GM12891 (cell line): Measurements from ENCODE around the gene TUSC2.
A peak's percentile ranks its signal among the peaks of the same experiment; 100 is the strongest.
"Not testable (repeated sequence)": the region's sequence is repeated elsewhere in the genome, so short reads cannot be mapped to it uniquely, and the experiment has no call there.

Experiments
- DNase-seq: peaks from one replicate; pipeline ENCODE4 v3.0.0; 2011; ENCODE audit warnings: low spot score; ENCODE audit not compliant: insufficient read length
- FAIRE-seq: peaks from 2 replicates; lab custom pipeline; 2011; peaks lifted over from hg19 to GRCh38; lab: Jason Lieb, UNC
- PAX5 ChIP-seq: IDR thresholded peaks from 2 replicates; pipeline ENCODE4 v1.6.1; 2011; ENCODE audit warnings: low read length, moderate library complexity, mild to moderate bottlenecking; ENCODE audit not compliant: insufficient read depth, severe bottlenecking
- POLR2A ChIP-seq: IDR thresholded peaks from 2 replicates; pipeline ENCODE4 v1.6.1; 2011; ENCODE audit warnings: low read depth, low read length, control low read depth
- POLR2AphosphoS5 ChIP-seq: IDR thresholded peaks from 2 replicates; pipeline ENCODE4 v1.6.1; 2011; ENCODE audit warnings: low read depth, low read length, control low read depth
- POU2F2 ChIP-seq: IDR thresholded peaks from 2 replicates; pipeline ENCODE4 v1.6.1; 2011; ENCODE audit warnings: low read depth, mild to moderate bottlenecking, control low read depth, low read length, moderate library complexity
- SPI1 ChIP-seq: IDR thresholded peaks from 2 replicates; pipeline ENCODE4 v1.6.1; 2011; ENCODE audit warnings: low read depth, low read length, control low read depth
- TAF1 ChIP-seq: IDR thresholded peaks from 2 replicates; pipeline ENCODE4 v1.6.1; 2011; ENCODE audit warnings: low read depth, low read length, control low read depth

Gene TUSC2

DNA sequence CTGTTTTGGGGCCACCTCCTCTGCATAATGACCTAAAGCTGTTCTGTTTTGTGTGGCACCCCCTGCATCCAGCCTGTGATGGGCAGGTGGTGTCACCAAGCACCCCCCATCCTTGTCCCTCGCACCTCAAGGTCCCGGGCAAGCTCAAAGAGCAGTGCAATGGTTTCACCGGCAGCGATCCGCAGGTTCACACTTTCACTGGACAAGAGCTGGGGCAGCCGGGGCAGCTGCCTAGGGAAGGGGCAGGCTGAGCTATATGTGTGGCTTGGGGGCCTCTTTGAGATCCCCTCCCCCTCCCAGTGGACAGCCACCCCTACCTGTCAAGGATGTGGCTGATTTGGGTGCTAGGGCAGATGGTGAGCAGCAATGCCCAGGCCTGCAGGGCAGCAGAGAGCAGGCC is 38.9 kb downstream of the TUSC2 start:
- TF ChIP-seq POU2F2 (no peak), POLR2A (no peak), SPI1 (no peak), PAX5 (no peak), TAF1 (no peak), POLR2AphosphoS5 (no peak)
- no peak for FAIRE-seq
- no peak for DNase-seq

DNA sequence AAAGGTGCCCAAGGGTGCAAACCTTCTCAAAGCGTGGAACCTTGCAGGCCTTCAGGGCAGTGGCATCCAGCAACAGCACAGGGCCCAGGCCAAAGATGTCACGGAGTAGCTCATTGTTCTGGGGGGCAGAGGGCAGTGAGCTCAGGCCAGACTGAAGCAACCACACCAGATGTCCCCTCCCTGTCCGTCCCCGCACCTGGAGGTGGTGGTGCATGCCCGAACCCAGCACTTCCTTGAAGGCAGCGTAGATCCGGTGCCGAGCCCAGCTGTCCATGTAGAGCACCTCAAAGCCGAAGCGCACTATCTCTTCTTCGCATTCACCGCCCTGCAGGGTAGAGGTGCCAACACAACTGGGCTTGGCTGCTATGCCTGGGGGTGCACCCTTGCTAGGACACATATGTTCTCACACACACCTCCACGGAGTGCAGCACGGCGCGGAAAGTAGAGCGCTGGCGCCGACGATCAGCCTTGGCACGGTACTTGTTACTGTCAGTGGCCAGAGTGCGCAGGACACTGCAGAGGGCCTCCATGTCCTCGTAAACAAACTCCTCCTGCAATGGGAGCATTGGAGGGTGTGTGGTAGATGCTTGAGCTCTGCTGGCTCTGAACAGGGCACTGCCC is 39.5 kb downstream of the TUSC2 start:
- TF ChIP-seq POLR2AphosphoS5 = no peak
- TF ChIP-seq TAF1 = no peak
- no peak for TF ChIP-seq SPI1
- no peak for TF ChIP-seq POLR2A
- TF ChIP-seq POU2F2 = no peak
- no peak for TF ChIP-seq PAX5
- DNase-seq (no peak), FAIRE-seq (no peak)

DNA sequence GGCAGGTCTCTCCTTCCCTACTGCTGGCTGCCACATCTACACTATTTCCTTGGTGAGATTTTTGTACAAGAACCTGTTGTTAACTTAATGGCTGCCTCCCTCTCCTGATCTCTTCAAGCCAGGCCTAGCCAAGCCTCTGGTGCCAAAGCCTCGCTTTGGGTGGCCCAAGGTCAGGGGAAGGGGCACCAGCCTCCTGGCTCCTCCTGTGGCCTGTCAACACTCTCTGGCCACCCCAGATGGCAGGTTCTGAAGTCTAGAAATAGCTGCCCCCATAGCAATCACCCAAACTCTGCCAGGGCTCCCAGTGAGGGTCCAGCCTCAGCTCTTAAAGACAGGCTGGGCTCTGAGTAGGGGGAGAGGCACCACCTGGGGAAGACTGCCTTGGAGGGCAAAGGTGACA is 40.8 kb downstream of the TUSC2 start:
- DNase-seq (no peak), FAIRE-seq (no peak)
- TF ChIP-seq POLR2A (no peak), TAF1 (no peak), POU2F2 (no peak), POLR2AphosphoS5 (no peak)

DNA sequence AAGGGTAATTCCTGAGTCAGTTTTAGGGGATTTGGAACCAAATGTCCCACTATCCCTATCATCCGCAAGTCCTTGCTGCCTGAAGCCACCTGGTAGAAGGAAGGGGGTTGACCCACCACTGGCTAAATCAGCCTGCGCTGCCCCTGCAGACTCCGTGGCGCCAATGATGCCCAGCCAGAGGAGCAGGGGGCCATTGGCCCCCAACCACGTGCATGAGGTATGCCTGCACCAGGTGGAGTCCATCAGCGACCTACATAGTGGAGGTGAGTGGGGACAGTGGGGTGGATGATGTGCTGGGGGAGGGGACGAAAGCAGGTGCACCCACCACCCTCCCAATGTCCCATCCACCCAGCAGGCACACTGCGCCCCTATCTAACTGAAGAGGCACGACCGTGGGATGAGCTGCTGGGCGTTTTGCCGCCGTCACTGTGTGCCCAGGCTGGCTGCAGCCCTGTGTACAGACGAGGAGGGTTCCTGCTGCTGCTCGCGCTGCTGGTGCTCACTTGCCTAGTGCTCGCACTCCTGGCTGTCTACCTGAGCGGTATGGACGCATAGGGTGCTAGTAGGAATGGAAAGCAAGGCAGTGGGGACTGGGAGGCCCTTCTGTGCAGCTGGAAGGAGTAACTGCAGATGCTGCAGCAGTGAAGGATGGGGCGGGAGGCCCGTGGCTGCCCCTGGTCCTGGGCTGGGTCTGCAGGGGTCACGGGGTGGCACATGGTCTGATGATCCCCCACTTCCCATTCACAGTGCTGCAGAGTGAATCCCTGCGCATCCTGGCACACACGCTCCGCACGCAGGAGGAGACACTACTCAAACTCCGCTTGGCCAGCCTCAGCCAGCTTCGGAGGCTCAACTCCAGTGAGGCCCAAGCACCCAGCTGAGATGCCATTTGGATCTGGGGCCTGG is 41.4 kb downstream of the TUSC2 start:
- DNase-seq (no peak), FAIRE-seq (no peak)
- no peak for TF ChIP-seq POU2F2
- peak; percentile 60 for TF ChIP-seq POLR2AphosphoS5
- no peak for TF ChIP-seq TAF1
- TF ChIP-seq PAX5 = no peak

DNA sequence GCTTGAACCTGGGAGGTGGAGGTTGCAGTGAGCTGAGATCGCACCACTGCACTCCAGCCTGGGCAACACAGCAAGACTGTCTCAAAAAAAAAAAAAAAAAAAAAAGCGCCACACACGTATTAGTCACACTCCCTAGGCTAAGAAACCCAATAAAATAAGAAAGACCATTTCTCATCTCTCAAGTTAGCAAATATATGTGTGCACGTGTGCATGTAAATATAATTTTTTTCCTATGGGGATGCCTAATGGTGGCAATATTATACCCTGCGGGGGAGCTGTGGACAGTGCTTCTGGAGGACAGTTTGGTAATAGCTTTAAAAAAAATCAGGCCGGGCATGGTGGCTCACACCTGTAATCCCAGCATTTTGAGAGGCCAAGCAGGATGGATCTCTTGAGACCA is 43.9 kb downstream of the TUSC2 start:
- DNase-seq = not testable (repeated sequence)

DNA sequence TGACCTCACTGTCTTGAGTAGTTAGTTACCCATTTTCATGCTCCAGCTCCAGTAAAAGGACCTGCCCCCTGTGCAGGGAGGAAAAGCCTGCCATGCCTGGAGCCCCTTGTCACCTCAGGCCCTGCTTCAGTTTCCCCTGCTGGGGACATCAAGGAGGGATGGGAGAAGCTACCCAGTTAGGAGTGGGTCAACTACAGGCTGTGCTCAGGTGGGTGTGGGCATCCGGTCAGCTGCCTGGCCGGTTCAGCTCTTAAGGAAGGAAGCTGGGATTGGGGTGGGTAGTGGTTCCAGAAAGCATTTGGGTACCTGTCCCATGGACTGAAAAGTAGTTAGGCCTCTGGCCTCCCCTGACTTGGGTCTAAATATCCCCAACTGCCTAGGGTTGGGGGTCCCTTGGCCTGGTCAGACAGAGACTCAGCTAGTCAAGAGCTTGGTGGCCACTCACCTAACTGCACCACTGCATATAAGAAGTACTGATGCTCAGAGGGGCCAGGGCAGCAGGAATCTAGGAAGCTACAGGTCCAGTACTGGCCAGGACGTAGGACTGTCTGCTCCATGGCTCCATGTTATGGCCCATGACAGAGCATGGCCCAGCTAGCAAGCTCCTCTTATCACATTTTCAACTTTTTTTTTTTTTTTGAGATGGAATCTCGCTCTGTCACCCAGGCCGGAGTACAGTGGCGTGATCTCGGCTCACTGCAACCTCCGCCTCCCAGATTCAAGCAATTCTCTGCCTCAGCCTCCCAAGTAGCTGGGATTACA is 48.6 kb downstream of the TUSC2 start:
- DNase-seq (no peak), FAIRE-seq (no peak)
- TF ChIP-seq POU2F2 = no peak
- TF ChIP-seq TAF1 = no peak
- TF ChIP-seq PAX5 = no peak
- TF ChIP-seq POLR2A = no peak
- no peak for TF ChIP-seq POLR2AphosphoS5
- TF ChIP-seq SPI1 = no peak

More for the DNA sequence above, 43.9 kb downstream of the TUSC2 start:
- FAIRE-seq = not testable (repeated sequence)

DNA sequence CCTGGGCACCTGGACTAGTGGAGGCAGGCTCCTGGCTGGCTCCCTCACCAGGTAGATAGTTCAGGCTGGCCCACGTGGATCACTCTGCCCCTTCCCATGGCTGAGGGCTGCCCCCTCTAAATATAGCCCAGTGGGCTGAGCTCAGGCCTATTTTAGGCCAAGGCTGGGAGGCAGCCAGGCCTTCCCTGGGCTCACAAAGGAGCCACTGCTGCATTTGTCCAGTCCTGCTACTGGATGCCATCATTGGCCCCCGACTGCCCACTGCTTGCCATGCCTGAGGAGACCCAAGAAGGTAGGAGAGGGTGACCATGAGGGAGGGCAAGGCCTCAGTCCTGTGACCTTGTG is 49.2 kb downstream of the TUSC2 start, which contains the start of gene LSMEM2:
LSMEM2 (plus strand) TSS at position 208 of the 345 bp plus-strand sequence; CDS start at position 235, 27 bp downstream.
- DNase-seq (no peak), FAIRE-seq (no peak)
- TF ChIP-seq POLR2A (no peak), PAX5 (no peak), TAF1 (no peak), POU2F2 (no peak), SPI1 (no peak), POLR2AphosphoS5 (no peak)

DNA sequence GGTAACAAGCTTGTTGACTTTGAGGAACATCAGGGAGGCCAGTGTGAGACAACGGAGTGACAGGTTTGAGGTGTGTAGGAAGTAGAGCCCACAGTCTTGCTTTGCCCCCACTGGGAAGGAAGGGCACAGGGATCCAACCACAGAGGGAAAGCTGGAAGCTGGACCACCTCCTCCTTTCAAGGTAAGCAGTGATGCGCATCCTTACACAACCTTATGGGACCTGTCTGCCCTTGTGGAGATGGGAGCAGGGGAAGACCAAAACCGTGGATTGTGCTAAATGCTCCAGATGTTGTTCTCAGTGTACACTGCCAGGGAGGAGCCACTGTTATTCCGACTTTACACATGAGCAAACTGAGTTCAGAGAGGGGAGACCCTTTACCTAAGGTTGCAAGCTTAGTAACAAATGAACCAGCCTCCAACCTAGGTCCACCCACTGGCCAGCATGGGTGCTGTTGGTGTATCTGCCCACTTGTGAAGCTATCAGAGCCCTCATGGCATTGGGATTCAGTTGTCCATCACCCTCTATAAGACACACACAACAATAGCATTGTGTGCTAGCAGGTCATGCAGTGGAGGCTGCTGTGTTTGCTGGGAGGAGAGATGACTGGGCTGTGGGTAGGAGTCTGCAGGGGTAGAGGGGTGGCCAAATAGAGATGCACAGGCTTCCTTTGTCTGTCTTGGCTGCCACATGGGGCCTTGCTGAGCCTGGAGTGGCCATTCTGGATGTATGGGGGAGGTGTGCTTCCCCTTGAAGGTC is 49.7 kb downstream of the TUSC2 start:
- TF ChIP-seq POLR2A = no peak
- TF ChIP-seq TAF1 = no peak
- TF ChIP-seq SPI1 = no peak
- no peak for TF ChIP-seq POLR2AphosphoS5
- TF ChIP-seq POU2F2 = no peak
- TF ChIP-seq PAX5 = no peak
- no peak for DNase-seq
- no peak for FAIRE-seq

DNA sequence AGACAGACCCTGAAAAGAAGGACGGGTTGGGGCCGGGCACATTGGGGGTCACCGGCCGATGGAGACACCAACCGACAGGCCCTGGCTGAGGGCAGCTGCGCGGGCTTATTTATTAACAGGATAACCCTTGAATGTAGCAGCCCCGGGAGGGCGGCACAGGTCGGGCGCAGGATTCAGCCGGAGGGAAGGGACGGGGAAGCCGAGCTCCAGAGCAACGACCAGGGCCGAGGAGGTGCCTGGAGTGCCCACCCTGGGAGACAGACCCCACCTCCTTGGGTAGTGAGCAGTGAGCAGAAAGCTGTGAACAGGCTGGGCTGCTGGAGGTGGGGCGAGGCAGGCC is 51.3 kb downstream of the TUSC2 start:
- no peak for FAIRE-seq
- no peak for DNase-seq
- TF ChIP-seq PAX5 = no peak
- TF ChIP-seq TAF1 = no peak
- no peak for TF ChIP-seq POLR2A
- no peak for TF ChIP-seq POU2F2
- no peak for TF ChIP-seq POLR2AphosphoS5
